LHCN-M2 (cell line): ENCODE measurements around the gene SOAT1. TPM values are rescaled to one million over a fixed set of nuclear protein-coding genes. Genes with fewer than 3 reads are reported as not detected.
A peak's percentile ranks its signal among the peaks of the same experiment; 100 is the strongest.

Experiments used
- DNase-seq: peaks from one replicate; pipeline ENCODE4 v3.0.0-alpha.2; 2012; ENCODE audit warnings: low read depth
- total RNA-seq: library from RNA; depleted of rRNA; stranded (reverse); fragments of >200 nt; gene quantifications from 2 replicates; pipeline ENCODE4 v1.2.3, GENCODE V29; 2014

The SOAT1 gene
- total RNA-seq, 1 experiment from 2014 or later, result 42.8 TPM

GRCh38 chr1:179305450-179305849 is 11.9 kb downstream of the SOAT1 start:
- DNase-seq, result no peak

GRCh38 chr1:179310291-179310690 is 16.7 kb downstream of the SOAT1 start:
- peak; percentile 74 for DNase-seq

- peak; percentile 92 for DNase-seq
Measured at GRCh38 chr1:179310721-179311120, 17.1 kb downstream of the SOAT1 start.

- DNase-seq, result no peak
Measured at GRCh38 chr1:179311149-179311700, 17.6 kb downstream of the SOAT1 start.

- no peak for DNase-seq
Measured at GRCh38 chr1:179313004-179313403, 19.4 kb downstream of the SOAT1 start.

- DNase-seq, result no peak
Measured at GRCh38 chr1:179314928-179315327, 21.3 kb downstream of the SOAT1 start.

- no peak for DNase-seq
Measured at GRCh38 chr1:179318491-179318890, 24.9 kb downstream of the SOAT1 start.

GRCh38 chr1:179321533-179322216 is 28.1 kb downstream of the SOAT1 start:
- no peak for DNase-seq

GRCh38 chr1:179322557-179322956 is 29.0 kb downstream of the SOAT1 start:
- no peak for DNase-seq

- no peak for DNase-seq
Measured at GRCh38 chr1:179323436-179323835, 29.8 kb downstream of the SOAT1 start.

GRCh38 chr1:179325836-179326235 is 32.2 kb downstream of the SOAT1 start:
- DNase-seq, result no peak

- no peak for DNase-seq
Measured at GRCh38 chr1:179326746-179327145, 33.1 kb downstream of the SOAT1 start.

- DNase-seq, result no peak
Measured at GRCh38 chr1:179327196-179327595, 33.6 kb downstream of the SOAT1 start.

GRCh38 chr1:179327679-179328078 is 34.1 kb downstream of the SOAT1 start:
- DNase-seq, result no peak

GRCh38 chr1:179329862-179330261 is 36.3 kb downstream of the SOAT1 start:
- DNase-seq, result no peak

- DNase-seq, result no peak
Measured at GRCh38 chr1:179334440-179334839, 40.8 kb downstream of the SOAT1 start.

GRCh38 chr1:179337288-179337687 is 43.7 kb downstream of the SOAT1 start:
- no peak for DNase-seq

- DNase-seq, result no peak
Measured at GRCh38 chr1:179337942-179338560, 44.5 kb downstream of the SOAT1 start.

GRCh38 chr1:179340918-179341317 is 47.3 kb downstream of the SOAT1 start:
- DNase-seq, result no peak

GRCh38 chr1:179341943-179342547 is 48.4 kb downstream of the SOAT1 start:
- no peak for DNase-seq

GRCh38 chr1:179342740-179343404 is 49.3 kb downstream of the SOAT1 start:
- DNase-seq, result no peak

GRCh38 chr1:179351281-179351680 is 57.7 kb downstream of the SOAT1 start:
- DNase-seq, result no peak
